DOHH2 (cell line): Measurements from ENCODE around the gene KRTAP10-12.

Experiments used
- H3F3A ChIP-seq: fragments of 200-600 bp; sonication (generic), shearing (Covaris generic); 2 replicates; pipeline ENCODE4 v1.6.0; 2016; ENCODE audit warnings: antibody characterized with exemption, mild to moderate bottlenecking; ENCODE audit not compliant: control insufficient read depth, insufficient read depth
- H3K27ac ChIP-seq: fragments of 200-600 bp; sonication (generic); 2 replicates; pipeline ENCODE4 v1.5.1; 2014; ENCODE audit warnings: low read depth, mild to moderate bottlenecking, low read length, moderate library complexity
- H3K27me3 ChIP-seq: fragments of 200-600 bp; sonication (generic); 2 replicates; pipeline ENCODE4 v1.6.1; 2014; ENCODE audit warnings: mild to moderate bottlenecking, low read length, mixed read lengths; ENCODE audit not compliant: control insufficient read depth
- H3K36me3 ChIP-seq: fragments of 200-600 bp; sonication (generic); 2 replicates; pipeline ENCODE4 v1.6.1; 2014; ENCODE audit warnings: mild to moderate bottlenecking, low read length, moderate library complexity, mixed read lengths; ENCODE audit not compliant: control insufficient read depth
- H3K4me1 ChIP-seq: fragments of 200-600 bp; sonication (generic); 2 replicates; pipeline ENCODE4 v1.6.1; 2014; ENCODE audit warnings: mild to moderate bottlenecking, low read length, mixed read lengths; ENCODE audit not compliant: control insufficient read depth
- H3K4me2 ChIP-seq: fragments of 200-600 bp; sonication (generic); 2 replicates; pipeline ENCODE4 v1.6.0; 2014; ENCODE audit warnings: mild to moderate bottlenecking, low read length, moderate library complexity
- H3K4me3 ChIP-seq: fragments of 200-600 bp; sonication (generic); 2 replicates; pipeline ENCODE4 v1.5.1; 2014; ENCODE audit warnings: mild to moderate bottlenecking, low read length, mixed read lengths
- H3K79me2 ChIP-seq: fragments of 200-600 bp; sonication (generic); 2 replicates; pipeline ENCODE4 v1.6.1; 2014; ENCODE audit warnings: mild to moderate bottlenecking, low read length, mixed read lengths; ENCODE audit not compliant: control insufficient read depth
- H3K9me2 ChIP-seq: fragments of 200-600 bp; sonication (generic); replicated peaks from 2 replicates; pipeline ENCODE4 v1.6.1; 2014; ENCODE audit warnings: mild to moderate bottlenecking, low read length, mixed read lengths; ENCODE audit not compliant: control insufficient read depth
- H3K9me3 ChIP-seq: fragments of 200-600 bp; sonication (generic); 2 replicates; pipeline ENCODE4 v1.6.1; 2014; ENCODE audit warnings: antibody characterized with exemption, low read length, mixed read lengths; ENCODE audit not compliant: control insufficient read depth, insufficient read depth
- H4K20me1 ChIP-seq: fragments of 200-600 bp; sonication (generic); 2 replicates; pipeline ENCODE4 v1.6.0; 2014; ENCODE audit warnings: low read depth, mild to moderate bottlenecking, antibody characterized with exemption, low read length, moderate library complexity; ENCODE audit not compliant: control insufficient read depth, insufficient read depth
- EZH2phosphoT487 ChIP-seq: fragments of 200-600 bp; sonication (generic); IDR thresholded peaks from 2 replicates; pipeline ENCODE4 v1.6.1; 2017; ENCODE audit warnings: borderline replicate concordance, mild to moderate bottlenecking, antibody characterized with exemption, low read length, moderate library complexity, mixed read lengths
- TF ChIP-seq, protein P1 (sequence below): fragments of 200-600 bp; sonication (generic); IDR thresholded peaks from one replicate; pipeline ENCODE4 v1.5.1; 2014; ENCODE audit warnings: antibody characterized with exemption, mild to moderate bottlenecking, low read depth, low read length; ENCODE audit not compliant: poor library complexity, severe bottlenecking

The KRTAP10-12 gene

DNA sequence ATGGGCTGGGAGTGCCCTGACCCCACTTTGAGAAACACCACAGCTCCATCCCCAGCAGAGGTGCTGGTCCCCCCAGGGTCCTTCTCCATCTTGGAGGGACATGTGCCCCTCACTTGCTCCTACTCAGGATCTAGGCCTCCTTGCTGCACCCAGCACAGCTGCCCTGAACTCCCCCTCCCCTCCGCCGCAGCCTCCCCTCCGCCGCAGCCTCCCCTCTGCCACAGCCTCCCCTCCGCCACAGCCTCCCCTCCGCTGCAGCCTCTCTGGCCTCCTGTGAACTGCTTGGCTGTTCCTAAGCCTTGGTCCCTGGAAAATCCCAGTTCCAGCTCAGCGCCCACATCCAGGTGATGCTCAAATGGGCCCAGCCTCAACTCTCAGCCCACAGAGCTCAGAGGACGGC, 30.3 kb downstream of the KRTAP10-12 start:
- no peak overlapping the region for H3K4me3 ChIP-seq
- H3F3A ChIP-seq: no peaks in the 10 kb centered on the region
- H3K9me2 ChIP-seq: no peaks in the 10 kb centered on the region
- H3K4me2 ChIP-seq: no peak overlapping the region
- H3K9me3 ChIP-seq: no peaks in the 10 kb centered on the region
- no peaks in the 10 kb centered on the region for H3K27me3 ChIP-seq
- no peaks in the 10 kb centered on the region for H3K79me2 ChIP-seq
- TF ChIP-seq EZH2phosphoT487: no peak
- TF ChIP-seq, protein P1, sequence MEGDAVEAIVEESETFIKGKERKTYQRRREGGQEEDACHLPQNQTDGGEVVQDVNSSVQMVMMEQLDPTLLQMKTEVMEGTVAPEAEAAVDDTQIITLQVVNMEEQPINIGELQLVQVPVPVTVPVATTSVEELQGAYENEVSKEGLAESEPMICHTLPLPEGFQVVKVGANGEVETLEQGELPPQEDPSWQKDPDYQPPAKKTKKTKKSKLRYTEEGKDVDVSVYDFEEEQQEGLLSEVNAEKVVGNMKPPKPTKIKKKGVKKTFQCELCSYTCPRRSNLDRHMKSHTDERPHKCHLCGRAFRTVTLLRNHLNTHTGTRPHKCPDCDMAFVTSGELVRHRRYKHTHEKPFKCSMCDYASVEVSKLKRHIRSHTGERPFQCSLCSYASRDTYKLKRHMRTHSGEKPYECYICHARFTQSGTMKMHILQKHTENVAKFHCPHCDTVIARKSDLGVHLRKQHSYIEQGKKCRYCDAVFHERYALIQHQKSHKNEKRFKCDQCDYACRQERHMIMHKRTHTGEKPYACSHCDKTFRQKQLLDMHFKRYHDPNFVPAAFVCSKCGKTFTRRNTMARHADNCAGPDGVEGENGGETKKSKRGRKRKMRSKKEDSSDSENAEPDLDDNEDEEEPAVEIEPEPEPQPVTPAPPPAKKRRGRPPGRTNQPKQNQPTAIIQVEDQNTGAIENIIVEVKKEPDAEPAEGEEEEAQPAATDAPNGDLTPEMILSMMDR: no peak
- no peaks in the 10 kb centered on the region for H4K20me1 ChIP-seq
- no peaks in the 10 kb centered on the region for H3K36me3 ChIP-seq
- no peaks in the 10 kb centered on the region for H3K4me1 ChIP-seq
- H3K27ac ChIP-seq: no peak overlapping the region

DNA sequence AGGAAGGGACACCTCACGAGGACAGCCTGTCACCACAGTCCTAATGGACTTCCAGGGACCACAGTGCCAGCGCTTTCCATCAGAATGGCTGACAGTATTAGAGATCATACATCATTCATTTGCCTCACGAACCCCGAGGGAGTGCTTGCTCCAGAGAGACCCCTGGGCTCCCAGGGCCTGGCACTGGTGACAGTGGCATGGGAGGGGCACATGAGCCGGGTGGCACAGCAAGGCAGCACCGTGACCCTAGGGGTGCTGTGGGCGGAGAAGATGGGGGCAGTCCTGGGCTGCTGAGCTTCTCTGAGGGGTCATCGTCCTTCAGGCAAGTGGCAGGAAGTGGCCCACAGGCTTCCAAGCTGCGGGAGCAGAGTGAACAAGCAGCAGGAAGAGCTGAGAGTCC, 30.8 kb downstream of the KRTAP10-12 start:
- no peaks in the 10 kb centered on the region for H3F3A ChIP-seq
- no peaks in the 10 kb centered on the region for H3K9me3 ChIP-seq
- no peaks in the 10 kb centered on the region for H3K79me2 ChIP-seq
- H4K20me1 ChIP-seq: no peaks in the 10 kb centered on the region
- TF ChIP-seq, protein P1: no peak
- TF ChIP-seq EZH2phosphoT487: no peak
- H3K9me2 ChIP-seq: no peaks in the 10 kb centered on the region
- no peak overlapping the region for H3K4me3 ChIP-seq
- no peaks in the 10 kb centered on the region for H3K36me3 ChIP-seq
- no peaks in the 10 kb centered on the region for H3K27me3 ChIP-seq
- no peak overlapping the region for H3K27ac ChIP-seq
- H3K4me1 ChIP-seq: no peaks in the 10 kb centered on the region
- no peak overlapping the region for H3K4me2 ChIP-seq

DNA sequence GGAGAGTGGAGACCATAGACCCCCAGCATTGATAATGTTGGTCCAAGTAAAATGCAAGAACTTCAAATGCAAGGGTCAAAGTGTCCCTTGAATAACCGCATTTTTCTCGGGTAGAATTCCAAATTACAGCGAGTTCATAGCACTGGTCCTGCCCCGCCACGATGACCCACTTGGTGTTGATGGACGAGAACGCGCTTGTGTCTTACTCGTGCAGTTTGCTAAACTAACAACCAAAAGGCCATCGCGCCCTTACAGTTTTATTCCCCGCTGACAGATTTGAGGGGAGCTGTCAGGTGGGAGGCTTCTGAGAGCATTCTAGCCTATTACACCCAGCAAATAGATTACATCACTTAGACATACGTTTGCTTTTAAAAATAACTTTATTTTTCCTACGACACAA, 31.7 kb downstream of the KRTAP10-12 start:
- Histone ChIP-seq H3F3A (no peaks in the 10 kb centered on the region), H3K36me3 (no peaks in the 10 kb centered on the region), H3K79me2 (no peaks in the 10 kb centered on the region), H3K27ac (no peak overlapping the region), H3K4me3 (no peak overlapping the region), H3K4me2 (no peak overlapping the region), H3K4me1 (no peaks in the 10 kb centered on the region), H3K9me3 (no peaks in the 10 kb centered on the region), H3K27me3 (no peaks in the 10 kb centered on the region), H4K20me1 (no peaks in the 10 kb centered on the region), H3K9me2 (no peaks in the 10 kb centered on the region)
- no peak for TF ChIP-seq EZH2phosphoT487

DNA sequence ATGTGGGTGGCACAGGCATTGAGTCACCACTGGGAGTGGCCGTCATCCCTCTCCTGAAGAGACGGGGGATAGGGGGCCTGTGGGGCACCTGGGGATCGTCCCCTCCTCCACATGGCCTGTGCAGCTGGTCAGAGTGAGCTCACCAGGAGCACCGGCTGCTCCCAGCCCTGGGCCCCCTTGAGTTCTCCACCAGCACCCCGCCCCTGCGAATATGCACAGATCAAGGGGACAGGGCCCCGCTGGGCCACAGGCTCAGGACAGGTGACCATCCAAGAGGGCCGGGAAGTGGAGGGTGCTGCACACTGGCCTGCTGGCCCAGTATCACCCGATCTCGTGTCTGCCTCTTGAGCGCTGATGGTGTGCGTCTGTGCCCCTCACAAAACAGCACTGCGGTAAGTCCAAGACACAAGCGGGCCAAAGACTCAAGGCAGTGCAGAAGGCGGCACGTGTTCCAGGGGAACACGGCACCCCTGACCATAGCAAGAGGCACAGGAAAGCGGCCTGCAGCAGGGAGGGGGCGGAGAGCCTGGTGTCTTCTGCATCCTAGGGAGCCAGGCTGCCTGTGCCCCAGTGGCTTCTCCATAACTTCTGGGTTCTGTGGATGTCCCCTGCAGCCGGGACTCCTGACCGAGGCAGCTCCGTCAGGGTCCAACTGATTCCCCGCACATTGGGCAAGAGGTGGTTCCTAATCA, 32.5 kb downstream of the KRTAP10-12 start:
- H3K27ac ChIP-seq: no peak overlapping the region
- no peak for TF ChIP-seq EZH2phosphoT487
- TF ChIP-seq, protein P1: no peak
- no peak overlapping the region for H3K4me2 ChIP-seq
- no peaks in the 10 kb centered on the region for H3K4me1 ChIP-seq
- H3K4me3 ChIP-seq: no peak overlapping the region
- no peaks in the 10 kb centered on the region for H3K36me3 ChIP-seq
- H4K20me1 ChIP-seq: no peaks in the 10 kb centered on the region
- no peaks in the 10 kb centered on the region for H3K9me2 ChIP-seq
- no peaks in the 10 kb centered on the region for H3K27me3 ChIP-seq
- H3K9me3 ChIP-seq: no peaks in the 10 kb centered on the region
- no peaks in the 10 kb centered on the region for H3F3A ChIP-seq
- H3K79me2 ChIP-seq: no peaks in the 10 kb centered on the region
